BLaER1 treated with 17β-estradiol and CSF1 and Interleukin-3, amounts not matched to agents 10 nM and 100 nM (cell line): ENCODE measurements around the gene STIL.
"Not testable (repeated sequence)": the region's sequence is repeated elsewhere in the genome, so short reads cannot be mapped to it uniquely, and the experiment has no call there.

Source experiments
- H3K27ac ChIP-seq, 11 experiments: shearing (Covaris generic); formaldehyde crosslinking; 2 replicates each; pipeline ENCODE4 v1.8.1; 2022
- H3K27me3 ChIP-seq, 11 experiments: shearing (Covaris generic); formaldehyde crosslinking; 2 replicates each; pipeline ENCODE4 v1.8.1; 2022
- H3K36me3 ChIP-seq, 11 experiments: shearing (Covaris generic); formaldehyde crosslinking; 2 replicates each; pipeline ENCODE4 v1.8.1; 2022
- H3K4me1 ChIP-seq, 10 experiments: shearing (Covaris generic); formaldehyde crosslinking; 2 replicates each; pipeline ENCODE4 v1.8.1; 2022
- H3K4me2 ChIP-seq, 11 experiments: shearing (Covaris generic); formaldehyde crosslinking; 2 replicates each; pipeline ENCODE4 v1.8.1; 2022
- H3K4me3 ChIP-seq, 10 experiments: shearing (Covaris generic); formaldehyde crosslinking; 2 replicates each; pipeline ENCODE4 v1.8.1; 2022
- H3K9ac ChIP-seq, 11 experiments: shearing (Covaris generic); formaldehyde crosslinking; 2 replicates each; pipeline ENCODE4 v1.8.1; 2022
- H3K9me3 ChIP-seq, 11 experiments: shearing (Covaris generic); formaldehyde crosslinking; replicated peaks in 1 of 11; 2 replicates each; pipeline ENCODE4 v1.8.1; 2022
- H4K20me1 ChIP-seq, 11 experiments: shearing (Covaris generic); formaldehyde crosslinking; 2 replicates each; pipeline ENCODE4 v1.8.1; 2022
- Cebpa-rat ChIP-seq, 11 experiments: shearing (Covaris generic); IDR thresholded peaks; 2 replicates each; pipeline ENCODE4 v1.8.1; 2022

The STIL gene

DNA sequence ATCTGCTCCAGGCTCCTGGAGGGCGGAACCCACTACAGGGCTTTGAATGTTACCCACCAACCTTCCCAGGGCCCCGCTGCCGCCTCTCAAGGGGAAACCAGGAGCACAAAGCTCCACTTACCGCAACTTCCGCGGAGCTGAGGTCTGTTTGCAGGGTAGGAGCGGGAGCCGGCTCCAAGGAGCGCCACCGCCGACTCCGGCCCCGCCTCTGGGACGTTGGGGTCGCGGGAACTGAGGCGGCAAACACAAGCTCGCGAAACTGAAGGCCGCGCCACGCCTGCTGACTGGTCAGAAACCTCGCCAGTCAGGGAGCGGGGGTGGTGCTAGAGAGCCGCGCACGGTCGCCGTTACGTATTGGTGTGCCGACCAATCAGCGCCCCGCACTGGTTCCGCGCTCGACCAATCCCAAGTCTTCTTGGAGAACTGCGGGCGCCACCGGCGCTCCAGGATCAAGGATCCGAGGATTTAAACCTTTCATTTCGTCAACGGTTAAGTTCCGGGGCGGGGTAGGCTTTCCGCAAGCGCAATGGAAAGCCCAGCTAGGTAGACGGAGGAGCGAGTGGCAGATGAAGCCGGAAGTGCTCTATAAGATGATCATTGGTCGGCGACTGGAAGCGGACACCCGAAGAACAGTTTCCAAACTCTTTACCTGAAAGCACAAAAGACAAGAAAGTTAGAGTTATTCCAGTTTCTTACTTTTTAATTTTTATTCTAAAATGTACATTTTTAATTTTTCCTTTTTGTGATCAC lies at the start of gene STIL:
TSS of gene STIL (minus strand) at position 233 of the 750 bp plus-strand sequence. CDS start 3,828 bp downstream, outside the sequence.
- H3K9me3 ChIP-seq: no peaks in the 10 kb centered on the region
- peak within 1 kb of the TSS; percentile 67 to 86 (median 77) for H3K4me3 ChIP-seq
- peaks cover 0 to 35% (median 25%) of the 10 kb centered on the region in 11 experiments; a peak in 19 of 22 replicates for H3K36me3 ChIP-seq
- H3K27ac ChIP-seq: peak within 1 kb of the TSS; percentile 76 to 92 (median 83)
- TF ChIP-seq Cebpa-rat (IDR thresholded peaks at IDR 0.05): no peak
- peaks cover 13 to 21% (median 18%) of the 10 kb centered on the region in 10 experiments for H3K4me1 ChIP-seq
- H3K9ac ChIP-seq: peak within 1 kb of the TSS; percentile 77 to 91 (median 83)
- H3K4me2 ChIP-seq: peak within 1 kb of the TSS; percentile 75 to 95 (median 90)
- H3K27me3 ChIP-seq: no peaks in the 10 kb centered on the region
- peaks cover 0 to 15% (median 0%) of the 10 kb centered on the region in 11 experiments; a peak in 1 of 22 replicates for H4K20me1 ChIP-seq

DNA sequence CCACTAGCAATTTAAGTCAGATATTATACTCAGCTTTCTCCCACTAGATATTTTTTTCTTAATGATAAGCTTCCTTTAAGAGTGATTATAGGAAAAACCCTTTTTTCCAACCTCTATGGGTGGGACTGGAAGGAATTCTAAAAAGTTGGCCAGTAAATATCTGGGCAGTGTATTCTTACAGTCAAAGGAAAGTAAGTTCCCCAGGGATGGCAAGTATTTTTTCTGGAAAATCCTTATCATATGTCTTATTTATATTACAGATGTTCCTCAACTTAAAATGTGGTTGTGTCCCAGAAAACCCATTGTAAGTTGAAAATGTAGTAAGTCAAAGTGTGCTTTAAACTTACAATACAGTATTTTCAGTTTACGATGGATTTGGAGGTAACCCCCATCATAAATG lies 48.9 kb upstream of the STIL start:
- Histone ChIP-seq H3K27ac (no peak overlapping the region), H3K4me2 (no peak overlapping the region), H3K4me1 (peaks cover 0 to 6% (median 0%) of the 10 kb centered on the region in 10 experiments; a peak in 1 of 20 replicates), H3K36me3 (peaks cover under 1 to 31% (median 16%) of the 10 kb centered on the region in 11 experiments; a peak in 16 of 22 replicates), H3K9me3 (no peaks in the 10 kb centered on the region), H3K4me3 (no peak overlapping the region), H3K27me3 (no peaks in the 10 kb centered on the region), H3K9ac (no peak overlapping the region), H4K20me1 (peaks cover 29 to 100% (median 89%) of the 10 kb centered on the region in 11 experiments; a peak in 20 of 22 replicates)
- TF ChIP-seq Cebpa-rat (IDR thresholded peaks at IDR 0.05): no peak

DNA sequence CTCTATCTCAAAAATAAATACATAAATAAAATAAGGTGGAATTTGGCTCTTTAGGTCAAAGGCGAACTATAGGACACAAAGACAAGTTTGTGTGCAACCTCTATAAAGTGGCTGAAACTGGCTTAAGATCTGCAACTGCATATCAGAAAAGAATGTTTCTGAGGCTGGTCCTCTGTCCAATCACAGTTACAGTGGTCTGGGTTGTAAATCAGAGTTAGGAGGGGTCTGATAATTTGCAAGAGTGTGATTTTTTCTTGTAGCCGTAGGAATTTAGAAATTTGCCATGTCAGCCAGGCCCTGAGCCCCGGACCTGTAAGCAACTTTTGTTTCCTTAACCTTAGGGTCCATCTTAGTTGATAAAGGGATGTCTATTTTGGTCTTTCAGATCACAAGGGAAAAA lies 47.4 kb upstream of the STIL start:
- Histone ChIP-seq H3K4me2 (no peak overlapping the region), H3K27me3 (no peaks in the 10 kb centered on the region), H3K4me1 (peaks cover 0 to 6% (median 0%) of the 10 kb centered on the region in 10 experiments; a peak in 1 of 20 replicates), H4K20me1 (peaks cover 29 to 100% (median 88%) of the 10 kb centered on the region in 11 experiments; a peak in 20 of 22 replicates), H3K9me3 (no peaks in the 10 kb centered on the region), H3K36me3 (peaks cover 8 to 38% (median 19%) of the 10 kb centered on the region in 11 experiments; a peak in 15 of 22 replicates), H3K27ac (no peak overlapping the region), H3K9ac (no peak overlapping the region), H3K4me3 (no peak overlapping the region)
- no peak for TF ChIP-seq Cebpa-rat (IDR thresholded peaks at IDR 0.05)

DNA sequence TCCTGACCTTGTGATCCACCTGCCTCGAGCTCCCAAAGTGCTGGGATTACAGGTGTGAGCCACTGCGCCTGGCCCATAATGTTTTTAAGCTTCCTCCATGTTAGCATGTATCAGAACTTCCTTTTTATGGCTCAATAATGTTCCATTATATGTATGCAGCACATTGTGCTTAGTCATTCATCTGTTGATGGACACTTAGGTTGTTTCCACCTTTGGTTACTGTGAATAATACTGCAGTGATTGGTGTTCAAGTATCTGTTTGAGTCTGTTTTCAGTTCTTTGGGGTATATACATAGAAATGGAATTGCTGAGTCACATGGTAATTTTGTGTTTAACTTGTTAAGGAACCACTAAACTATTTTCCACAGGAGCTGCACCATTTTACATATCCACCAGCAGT lies 37.4 kb upstream of the STIL start:
- Histone ChIP-seq H3K4me1 (peaks cover 3 to 26% (median 15%) of the 10 kb centered on the region in 10 experiments; a peak in 17 of 20 replicates), H3K9me3 (no peaks in the 10 kb centered on the region), H3K9ac (no peak overlapping the region), H3K4me2 (0 out of 22 replicates have a peak overlapping the region, but pooled peaks of 1 of the 11 experiments have one; percentile 4), H3K27ac (peak overlapping the region in 1 of 11 experiments; percentile 2; a peak in 1 of 22 replicates), H3K36me3 (peaks cover 13 to 50% (median 40%) of the 10 kb centered on the region in 11 experiments; a peak in 19 of 22 replicates), H3K4me3 (no peak overlapping the region), H4K20me1 (peaks cover 39 to 99% (median 95%) of the 10 kb centered on the region in 11 experiments; a peak in 20 of 22 replicates), H3K27me3 (no peaks in the 10 kb centered on the region)
- TF ChIP-seq Cebpa-rat (IDR thresholded peaks at IDR 0.05): no peak

DNA sequence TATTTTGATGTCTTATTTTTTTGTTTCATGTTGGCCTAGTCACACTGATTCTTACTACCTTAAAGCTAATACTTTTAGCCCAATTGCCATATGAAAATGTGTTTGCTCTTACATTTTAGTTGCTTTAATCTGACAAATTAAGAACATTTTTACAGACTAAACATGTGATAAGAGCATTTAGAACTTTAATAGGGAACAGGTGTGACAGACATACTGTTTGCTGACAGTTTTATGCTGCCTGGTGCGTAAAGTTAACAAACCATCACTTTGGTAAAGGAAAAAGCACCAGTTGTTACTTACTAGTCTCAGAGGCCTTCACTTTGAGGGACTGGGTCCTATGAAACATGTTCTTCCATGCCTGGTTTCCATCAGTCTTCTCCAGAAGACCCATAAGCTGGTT lies 34.3 kb upstream of the STIL start:
- H4K20me1 ChIP-seq: peaks cover 48 to 98% (median 94%) of the 10 kb centered on the region in 11 experiments; a peak in 20 of 22 replicates
- H3K27me3 ChIP-seq: no peaks in the 10 kb centered on the region
- H3K27ac ChIP-seq: no peak overlapping the region
- peaks cover 24 to 71% (median 58%) of the 10 kb centered on the region in 11 experiments; a peak in 21 of 22 replicates for H3K36me3 ChIP-seq
- H3K9ac ChIP-seq: no peak overlapping the region
- peaks cover 0 to 26% (median 12%) of the 10 kb centered on the region in 10 experiments; a peak in 10 of 20 replicates for H3K4me1 ChIP-seq
- TF ChIP-seq Cebpa-rat (IDR thresholded peaks at IDR 0.05): no peak
- H3K9me3 ChIP-seq: no peaks in the 10 kb centered on the region
- H3K4me2 ChIP-seq: peak overlapping the region in 2 of 11 experiments; percentile 22 to 39; a peak in 4 of 22 replicates
- H3K4me3 ChIP-seq: no peak overlapping the region

DNA sequence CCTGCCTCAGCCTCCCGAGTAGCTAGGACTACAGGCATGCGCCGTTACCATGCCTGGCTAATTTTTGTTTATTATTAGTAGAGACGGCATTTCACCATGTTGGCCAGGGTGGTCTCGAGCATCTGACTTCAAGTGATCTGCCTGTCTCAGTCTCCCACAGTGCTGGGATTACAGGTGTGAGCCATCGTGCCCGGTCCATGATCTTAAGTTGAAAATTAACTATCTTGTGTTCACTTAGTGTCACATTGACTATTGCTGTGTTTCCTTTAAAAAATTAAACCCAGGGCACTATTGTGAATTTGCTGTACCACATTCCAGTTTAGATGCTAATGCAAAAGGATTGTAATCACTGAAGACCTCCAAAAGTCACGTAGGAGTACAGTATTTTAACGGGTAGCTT lies 33.8 kb upstream of the STIL start:
- no peak overlapping the region for H3K27ac ChIP-seq

DNA sequence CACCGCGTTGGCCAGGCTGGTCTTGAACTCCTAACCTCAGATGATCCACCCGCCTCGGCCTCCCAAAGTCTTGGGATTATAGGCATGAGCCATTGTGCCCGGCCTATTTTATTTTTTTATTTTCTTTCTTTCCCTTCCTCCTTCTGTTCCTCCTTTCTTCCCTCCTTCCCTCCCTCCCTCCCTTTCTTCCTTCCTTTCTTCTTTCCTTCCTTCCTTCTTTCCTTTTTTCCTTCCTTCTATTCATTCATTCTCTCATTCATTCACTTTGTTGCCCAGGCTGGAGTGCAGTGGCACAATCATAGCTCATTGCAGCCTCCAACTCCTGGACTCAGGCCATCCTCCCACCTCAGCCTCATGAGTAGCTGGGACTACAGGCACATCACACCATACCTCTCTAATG lies 33.0 kb upstream of the STIL start:
- peaks cover 28 to 83% (median 70%) of the 10 kb centered on the region in 11 experiments; a peak in 21 of 22 replicates for H3K36me3 ChIP-seq
- H3K4me3 ChIP-seq, H3K27ac ChIP-seq, H3K9ac ChIP-seq, H3K4me2 ChIP-seq, H3K27me3 ChIP-seq, H3K9me3 ChIP-seq: not testable (repeated sequence)
- H3K4me1 ChIP-seq: peaks cover 0 to 26% (median 12%) of the 10 kb centered on the region in 10 experiments; a peak in 10 of 20 replicates
- H4K20me1 ChIP-seq: peaks cover 49 to 97% (median 85%) of the 10 kb centered on the region in 11 experiments; a peak in 20 of 22 replicates

More for the DNA sequence above, 33.8 kb upstream of the STIL start:
- Histone ChIP-seq H4K20me1 (peaks cover 48 to 98% (median 90%) of the 10 kb centered on the region in 11 experiments; a peak in 20 of 22 replicates), H3K9me3 (no peaks in the 10 kb centered on the region), H3K36me3 (peaks cover 28 to 76% (median 63%) of the 10 kb centered on the region in 11 experiments; a peak in 21 of 22 replicates), H3K4me3 (no peak overlapping the region), H3K4me2 (no peak overlapping the region), H3K27me3 (no peaks in the 10 kb centered on the region), H3K9ac (no peak overlapping the region), H3K4me1 (peaks cover 0 to 26% (median 12%) of the 10 kb centered on the region in 10 experiments; a peak in 10 of 20 replicates)
- no peak for TF ChIP-seq Cebpa-rat (IDR thresholded peaks at IDR 0.05)

DNA sequence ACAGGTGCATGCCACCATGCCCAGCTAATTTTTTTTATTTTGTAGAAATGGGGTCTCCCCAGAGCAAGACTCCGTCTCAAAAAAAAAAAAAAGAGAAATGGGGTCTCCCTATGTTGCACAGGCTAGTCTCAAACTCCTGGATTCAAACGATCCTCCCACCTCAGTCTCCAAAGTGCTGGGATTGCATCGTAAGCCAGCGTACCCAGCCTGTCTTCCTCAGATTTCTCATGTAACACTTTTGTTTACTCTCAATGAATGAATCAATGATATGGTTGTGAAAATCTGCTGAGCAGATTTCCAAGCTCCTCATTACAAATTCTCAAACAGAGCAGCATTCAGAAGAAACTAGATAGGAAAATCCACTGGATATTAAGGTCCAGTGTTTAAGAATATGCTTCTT lies 26.3 kb upstream of the STIL start:
- no peaks in the 10 kb centered on the region for H3K9me3 ChIP-seq
- peaks cover 15 to 34% (median 28%) of the 10 kb centered on the region in 10 experiments for H3K4me1 ChIP-seq
- no peaks in the 10 kb centered on the region for H3K27me3 ChIP-seq
- H3K9ac ChIP-seq: no peak overlapping the region
- no peak for TF ChIP-seq Cebpa-rat (IDR thresholded peaks at IDR 0.05)
- H3K4me2 ChIP-seq: no peak overlapping the region
- peaks cover 42 to 95% (median 84%) of the 10 kb centered on the region in 11 experiments; a peak in 20 of 22 replicates for H4K20me1 ChIP-seq
- peaks cover 12 to 59% (median 47%) of the 10 kb centered on the region in 11 experiments; a peak in 21 of 22 replicates for H3K36me3 ChIP-seq
- H3K4me3 ChIP-seq: no peak overlapping the region
- no peak overlapping the region for H3K27ac ChIP-seq
